ENCODE measurements around the gene SH3RF2.

GRCh38 chr5:146039420-146039819, 103.0 kb downstream of the SH3RF2 start:
- TF ChIP-seq CREM (IDR thresholded peaks at IDR 0.05) (no peak), CREM (CRISPR knock-in tag; IDR thresholded peaks at IDR 0.05) (no peak), ESRRA (CRISPR knock-in tag; IDR thresholded peaks at IDR 0.05; ENCODE audit: low read depth) (no peak), PATZ1 (CRISPR knock-in tag; IDR thresholded peaks at IDR 0.05) (no peak)
